GM21723 (cell line): Measurements from ENCODE around the gene PFDN2.
A peak's percentile ranks its signal among the peaks of the same experiment; 100 is the strongest.
"Not testable (repeated sequence)": the region's sequence is repeated elsewhere in the genome, so short reads cannot be mapped to it uniquely, and the experiment has no call there.

Experiments used
- ATAC-seq: cut with Tn5 transposase; IDR thresholded peaks from one replicate; pipeline ENCODE4 v1.9.1; 2021; ENCODE audit warnings: mild to moderate bottlenecking, moderate library complexity; ENCODE audit not compliant: unreplicated experiment

Gene PFDN2

DNA sequence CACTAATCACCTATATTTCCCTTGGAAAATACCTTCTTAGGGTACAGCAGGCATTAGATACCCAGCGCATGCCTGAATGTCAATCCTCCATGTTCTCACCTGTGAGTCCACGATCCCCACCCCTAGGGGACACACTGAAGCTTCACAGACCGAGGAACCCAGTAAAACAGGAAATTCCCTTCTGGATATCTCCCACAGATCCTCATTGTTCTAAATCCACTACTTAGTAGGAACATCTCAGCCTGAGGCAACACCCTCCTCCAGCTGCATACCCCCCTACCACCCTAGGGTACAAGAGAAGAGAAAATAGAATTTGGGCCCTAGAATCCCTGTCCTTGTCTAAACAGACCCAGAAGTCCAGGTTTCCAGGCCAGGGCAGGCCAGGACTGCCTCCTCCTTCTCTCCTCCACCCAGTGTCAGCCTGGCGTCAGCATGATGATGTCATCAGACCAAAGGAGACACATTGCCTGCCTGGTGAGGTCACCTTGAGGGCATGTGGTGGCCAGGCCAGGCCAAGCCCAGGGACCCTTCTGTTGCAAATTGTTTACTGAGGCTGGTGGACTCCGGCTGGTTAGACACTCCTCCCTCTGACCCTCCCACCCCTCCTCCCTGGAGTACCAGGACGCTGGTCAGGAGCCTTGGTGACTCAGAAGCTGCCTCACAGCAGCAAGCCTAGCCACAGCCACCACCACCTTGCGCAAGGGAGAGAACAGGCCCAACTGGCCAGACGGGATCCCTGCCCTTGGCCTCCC lies 34.7 kb downstream of the PFDN2 start:
- no peak for ATAC-seq

DNA sequence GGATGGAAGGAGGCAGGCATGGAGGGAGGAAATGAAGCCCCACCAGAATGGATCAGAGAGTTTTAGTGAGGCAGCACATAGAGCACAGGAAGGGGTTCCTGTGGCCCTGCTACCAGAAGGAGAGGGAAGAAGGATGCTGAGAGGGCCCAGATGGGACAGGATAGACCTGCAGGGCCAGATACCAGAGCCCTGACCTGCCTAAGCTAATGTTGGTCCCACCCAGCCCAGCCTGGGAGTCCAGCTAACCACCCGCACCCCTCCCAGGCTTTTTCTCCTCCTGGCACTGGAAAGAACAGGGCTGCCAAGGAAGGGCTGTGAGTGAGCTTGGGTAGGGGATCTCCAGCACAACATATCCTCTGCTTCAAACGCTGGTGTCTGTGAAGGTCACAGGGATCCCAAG lies 35.4 kb downstream of the PFDN2 start:
- ATAC-seq = no peak

- ATAC-seq = no peak
Observed at GRCh38 chr1:161081519-161081918, 36.3 kb downstream of the PFDN2 start.

DNA sequence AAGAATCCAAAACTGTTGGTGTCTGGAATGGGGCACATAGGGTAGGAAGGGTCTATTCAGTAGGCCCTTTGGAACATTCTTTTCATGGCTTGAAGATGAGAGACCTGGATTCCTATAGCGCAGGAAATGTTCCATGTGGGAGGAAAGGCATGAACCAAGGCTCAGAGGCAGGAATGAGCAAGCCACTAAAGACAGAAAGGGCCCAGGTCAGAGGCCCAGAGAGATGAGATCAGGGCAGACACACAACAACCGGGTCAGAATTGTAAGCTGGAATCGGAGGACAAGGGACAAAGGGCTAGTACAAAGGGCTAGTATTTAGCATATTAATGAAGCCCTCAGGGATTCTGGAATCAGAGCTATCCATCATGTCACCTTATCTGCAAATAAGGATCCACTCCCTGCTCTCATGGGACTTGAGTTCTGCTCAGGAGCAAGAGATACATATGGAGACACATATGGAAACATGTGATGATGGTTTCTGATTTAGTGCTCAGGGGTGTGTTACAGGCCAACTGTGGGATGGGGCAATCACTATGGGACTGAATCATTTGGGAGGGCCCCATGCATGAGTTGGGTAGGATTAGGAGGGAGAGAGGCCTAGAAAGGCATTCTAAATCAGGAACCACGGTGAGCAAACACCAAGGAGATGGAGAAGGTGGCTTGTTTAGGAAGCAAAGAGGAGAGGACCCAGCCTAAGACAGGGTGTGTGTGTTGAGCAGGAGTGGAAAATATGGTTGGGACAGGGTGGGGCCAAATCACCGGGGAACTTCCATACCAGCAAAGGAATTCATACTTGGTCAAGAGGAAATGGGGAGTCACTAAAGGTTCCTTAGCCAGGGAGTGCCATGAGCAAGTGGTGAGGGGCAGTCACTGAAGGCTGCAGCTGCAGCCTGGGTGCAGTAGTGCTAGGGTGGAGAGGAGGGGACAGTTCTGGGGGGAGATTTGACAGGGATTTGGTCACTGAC lies 37.1 kb downstream of the PFDN2 start:
- no peak for ATAC-seq

GRCh38 chr1:161079436-161080110 lies 38.3 kb downstream of the PFDN2 start:
- ATAC-seq = no peak

DNA sequence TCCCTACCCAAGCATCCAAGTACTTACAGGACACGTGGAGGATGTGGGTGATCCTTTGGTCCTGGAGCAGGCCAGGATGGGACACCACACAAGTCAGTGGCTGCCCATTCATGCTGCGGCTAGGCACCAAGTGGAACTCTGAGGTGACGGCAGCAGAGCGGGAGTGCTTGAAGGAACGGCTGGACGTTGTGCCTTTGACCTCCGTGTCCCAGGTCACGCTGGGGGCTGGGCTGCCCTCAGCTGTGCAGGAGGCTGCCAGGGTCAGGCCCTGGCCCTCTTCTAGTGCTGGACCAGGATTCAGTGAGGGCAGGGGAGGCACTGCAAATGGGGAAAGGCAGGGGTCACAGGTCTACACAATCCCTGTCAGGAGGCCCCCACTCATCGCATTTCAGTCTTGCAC lies 40.4 kb downstream of the PFDN2 start:
- no peak for ATAC-seq

DNA sequence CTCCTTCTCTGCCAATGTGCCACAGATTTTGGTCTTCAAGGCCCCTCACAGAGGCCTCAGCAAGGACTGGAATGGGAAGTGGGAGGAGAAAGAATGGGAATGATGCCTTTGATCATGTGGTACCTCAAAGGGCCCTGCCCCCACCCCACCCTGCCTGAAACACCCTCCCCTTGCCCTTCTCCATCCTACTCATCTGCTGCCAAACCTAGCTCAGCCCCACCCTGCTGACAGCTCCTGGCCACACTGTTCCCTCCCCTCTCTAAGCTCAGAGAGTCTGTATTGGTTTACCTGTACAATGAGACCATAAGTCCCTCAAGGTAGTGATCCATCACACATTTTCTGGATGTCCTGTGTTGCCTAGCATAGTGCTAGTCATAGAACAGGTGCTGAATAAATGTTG lies 41.4 kb downstream of the PFDN2 start:
- ATAC-seq = no peak

- no peak for ATAC-seq
Observed at GRCh38 chr1:161074676-161075368, 43.0 kb downstream of the PFDN2 start.

DNA sequence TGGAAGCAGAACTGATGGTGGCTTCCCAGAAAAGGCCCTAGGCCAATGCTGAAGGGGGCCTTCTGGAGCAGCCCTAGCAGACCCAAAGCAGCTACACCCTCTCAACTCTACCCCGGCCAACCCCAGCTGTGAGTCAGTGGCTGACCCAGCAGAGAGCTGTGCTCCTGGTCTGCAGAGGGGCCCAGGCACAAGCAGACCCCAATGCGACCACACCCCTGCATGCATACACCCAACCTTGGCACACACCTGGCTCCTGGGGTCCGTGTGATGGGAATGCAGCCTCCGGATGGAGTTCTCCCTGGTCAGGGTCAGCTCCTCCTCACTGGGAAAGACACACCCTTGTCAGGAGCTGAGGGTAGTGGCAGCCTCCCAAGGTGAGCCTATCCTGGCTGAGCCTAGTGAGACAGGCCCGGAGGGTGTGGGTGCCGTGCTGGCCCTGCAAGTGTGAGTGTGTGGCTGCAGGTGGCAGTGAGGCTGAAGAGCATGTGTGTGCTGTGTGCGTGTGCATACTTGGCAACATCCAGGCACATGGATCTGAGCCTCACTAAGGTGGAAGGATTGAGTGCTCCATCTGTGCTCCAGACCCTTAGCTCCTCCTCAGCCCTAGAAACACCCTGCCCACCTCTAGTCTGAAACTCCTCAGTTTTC lies 44.2 kb downstream of the PFDN2 start:
- ATAC-seq = no peak

GRCh38 chr1:161072751-161073449 lies 44.9 kb downstream of the PFDN2 start:
- ATAC-seq = no peak

DNA sequence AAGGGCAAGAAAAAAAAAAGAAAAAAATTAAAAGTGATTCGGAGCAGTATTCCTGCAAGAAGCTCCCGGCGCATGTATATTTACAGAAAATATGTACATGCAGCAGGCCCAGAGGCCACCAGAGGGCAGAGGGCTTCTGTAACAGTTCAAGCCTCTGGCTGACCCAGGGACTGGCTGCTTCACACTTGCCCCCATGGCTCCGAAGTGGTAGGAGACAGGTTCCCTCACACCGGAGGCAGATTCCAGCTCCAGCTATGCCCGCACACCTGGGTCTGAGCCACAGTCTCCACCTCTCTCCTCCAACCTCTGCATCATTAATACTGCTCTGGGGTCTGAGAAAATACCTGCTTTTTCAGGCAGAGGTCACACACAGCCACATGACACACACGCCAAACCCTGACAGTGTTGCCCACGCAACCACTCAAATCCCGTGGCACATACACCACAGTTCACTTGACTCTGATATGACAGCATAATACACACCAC lies 45.9 kb downstream of the PFDN2 start:
- ATAC-seq = no peak

DNA sequence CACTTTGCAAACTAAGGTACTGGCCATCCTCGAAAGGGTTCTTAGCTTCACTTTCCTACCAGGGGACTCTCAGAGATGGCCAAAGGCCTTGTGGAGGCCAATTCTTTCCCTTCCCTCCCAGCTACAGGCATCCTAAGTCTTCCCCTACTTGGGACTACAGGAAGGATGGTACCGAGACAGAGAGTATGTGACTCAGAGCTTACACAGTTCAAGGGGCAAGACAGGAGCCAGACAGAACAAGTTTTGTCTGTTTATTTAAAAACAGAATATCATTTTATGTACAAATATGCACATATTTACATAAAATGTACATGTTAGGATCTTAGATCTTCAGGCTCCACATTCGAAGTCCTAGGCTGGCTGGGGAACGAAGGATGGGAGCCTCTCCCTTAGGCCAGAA lies 47.1 kb downstream of the PFDN2 start:
- no peak for ATAC-seq

DNA sequence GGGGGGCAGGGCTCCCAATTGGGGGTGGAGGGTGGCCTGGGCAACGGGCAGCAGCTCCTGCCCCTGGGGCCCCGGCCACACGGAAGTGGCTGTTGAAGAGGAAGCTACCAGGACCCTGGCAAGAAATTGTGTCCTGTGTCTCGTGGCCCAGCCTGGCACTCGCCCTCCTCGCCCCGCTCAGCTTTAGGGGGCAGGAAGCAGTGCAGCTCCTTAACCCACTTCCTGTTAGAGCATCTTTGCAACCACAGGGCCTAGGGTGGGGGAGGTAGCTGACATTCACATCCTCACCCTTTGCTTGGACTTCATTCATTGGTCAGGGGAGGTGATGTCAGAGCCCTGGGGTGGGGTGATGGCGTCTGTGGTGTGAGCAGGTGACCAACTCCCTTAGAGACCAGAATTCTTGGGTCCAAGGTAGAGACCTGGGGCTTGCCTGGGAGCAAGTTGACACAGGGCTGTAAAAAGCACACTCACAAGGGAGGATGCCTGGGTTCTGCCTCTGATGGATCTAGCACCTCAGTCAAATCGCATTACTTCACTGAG lies 48.0 kb downstream of the PFDN2 start, which contains the start of gene ARHGAP30:
ARHGAP30 (minus strand) TSS at position 161 of the 540 bp plus-strand sequence. CDS start 267 bp downstream, outside the sequence.
- ATAC-seq = peak; percentile 86

DNA sequence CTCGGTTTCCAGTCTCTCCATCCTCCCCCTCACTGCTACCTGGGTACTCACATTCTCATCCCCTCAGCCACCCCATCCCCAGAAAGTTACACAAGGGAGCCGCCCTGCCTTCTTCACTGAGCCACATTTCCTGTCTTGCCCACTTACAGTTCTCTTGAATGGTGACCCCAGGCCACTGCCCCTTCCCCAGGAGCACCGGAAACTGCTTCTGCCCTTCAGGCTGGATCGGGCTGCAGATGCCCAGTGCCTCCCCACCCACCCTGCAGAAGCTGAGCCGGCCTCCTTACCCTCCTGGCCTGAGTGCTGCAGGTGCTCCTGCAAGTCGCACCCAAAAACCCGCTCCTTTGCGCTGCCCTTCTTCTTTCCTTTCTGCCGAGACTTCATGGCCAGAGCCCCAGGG lies 48.6 kb downstream of the PFDN2 start:
- ATAC-seq = peak; percentile 11

DNA sequence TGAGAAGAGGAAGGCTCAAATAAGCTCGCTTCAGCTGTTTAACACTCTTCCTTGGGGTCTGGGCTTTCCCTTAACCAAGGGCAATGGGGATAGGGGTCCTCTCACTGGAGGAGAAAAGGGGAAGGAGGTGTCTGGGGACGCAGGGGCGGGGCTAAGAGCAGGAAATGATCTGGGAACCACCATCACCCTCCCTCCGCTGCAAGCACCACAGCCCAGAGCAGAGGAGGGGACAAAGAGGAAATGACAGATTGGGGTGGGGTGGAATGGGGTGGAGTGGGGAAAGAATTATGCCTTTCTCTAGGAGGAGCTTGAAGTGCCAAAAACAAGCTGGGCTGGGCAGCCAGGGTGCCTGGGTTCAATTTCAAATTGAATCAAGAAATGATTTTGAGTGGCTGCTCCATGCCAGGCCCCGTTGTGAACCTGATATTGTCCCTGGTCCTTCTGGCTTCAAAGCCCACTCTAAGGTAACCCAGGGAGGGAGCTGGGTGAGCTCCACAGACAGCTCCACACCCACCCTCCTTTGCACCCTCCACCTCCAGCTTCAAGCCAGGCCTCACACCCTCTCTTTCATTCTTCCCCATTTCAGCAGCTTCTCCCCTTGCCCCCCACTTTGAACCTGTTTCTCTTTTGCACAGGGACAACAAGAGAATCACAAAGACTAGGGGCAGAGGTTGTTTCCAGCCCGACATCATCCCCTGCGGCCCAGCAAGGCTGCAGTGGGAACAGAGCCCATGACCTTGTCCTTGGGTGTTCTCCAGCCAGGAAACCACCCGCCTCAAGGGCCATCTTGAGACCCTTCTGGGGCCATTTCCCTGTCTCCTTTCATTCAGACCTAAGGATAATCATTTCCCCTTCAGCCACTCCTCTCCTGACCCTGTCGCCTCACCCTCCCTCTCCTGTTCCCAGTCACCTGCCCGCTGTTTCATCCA lies 49.3 kb downstream of the PFDN2 start:
- ATAC-seq = peak; percentile 57

DNA sequence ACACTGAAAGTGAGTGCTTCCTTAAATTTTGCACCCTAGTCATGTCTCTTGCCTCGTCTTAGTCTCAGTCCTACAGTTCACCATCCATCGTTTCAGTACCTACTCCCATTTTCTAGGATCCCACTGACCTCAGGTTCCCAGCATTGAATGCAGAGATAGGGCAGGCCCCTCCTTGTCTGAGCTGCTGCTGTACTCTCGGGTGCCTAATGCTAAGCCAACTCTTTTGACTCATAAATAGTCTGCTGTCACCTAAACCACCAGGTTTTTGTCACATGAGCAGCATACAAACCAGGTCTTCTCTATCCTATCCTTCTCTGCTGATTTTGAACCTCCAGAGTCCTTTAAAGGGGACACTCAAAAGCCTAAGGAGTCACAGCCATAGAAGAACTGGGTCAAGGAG lies 51.1 kb downstream of the PFDN2 start:
- no peak for ATAC-seq

- not testable (repeated sequence) for ATAC-seq
Observed at GRCh38 chr1:161065681-161066080, 52.2 kb downstream of the PFDN2 start.

DNA sequence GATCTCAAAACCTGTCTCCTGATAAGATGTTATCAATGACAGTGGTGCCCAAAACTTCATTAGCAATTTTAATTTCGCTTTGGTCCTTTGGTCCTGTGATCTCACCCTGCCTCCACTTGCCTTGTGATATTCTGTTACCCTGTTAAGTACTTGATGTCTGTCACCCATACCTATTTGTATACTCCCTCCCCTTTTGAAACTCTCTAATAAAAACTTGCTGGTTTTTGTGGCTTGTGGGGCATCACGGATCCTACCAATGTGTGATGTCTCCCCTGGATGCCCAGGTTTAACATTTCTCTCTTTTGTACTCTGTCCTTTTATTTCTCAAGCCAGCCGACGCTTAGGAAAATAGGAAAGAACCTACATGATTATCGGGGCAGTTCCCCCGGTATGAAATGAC lies 53.9 kb downstream of the PFDN2 start:
- ATAC-seq = not testable (repeated sequence)
